HG02763 (cell line): ENCODE data around the gene PPIF.
A peak's percentile ranks its signal among the peaks of the same experiment; 100 is the strongest.

Source experiments
- ATAC-seq: cut with Tn5 transposase; IDR thresholded peaks from one replicate; pipeline ENCODE4 v1.9.1; 2021; ENCODE audit warnings: mild to moderate bottlenecking, moderate library complexity; ENCODE audit not compliant: unreplicated experiment

Gene PPIF

DNA sequence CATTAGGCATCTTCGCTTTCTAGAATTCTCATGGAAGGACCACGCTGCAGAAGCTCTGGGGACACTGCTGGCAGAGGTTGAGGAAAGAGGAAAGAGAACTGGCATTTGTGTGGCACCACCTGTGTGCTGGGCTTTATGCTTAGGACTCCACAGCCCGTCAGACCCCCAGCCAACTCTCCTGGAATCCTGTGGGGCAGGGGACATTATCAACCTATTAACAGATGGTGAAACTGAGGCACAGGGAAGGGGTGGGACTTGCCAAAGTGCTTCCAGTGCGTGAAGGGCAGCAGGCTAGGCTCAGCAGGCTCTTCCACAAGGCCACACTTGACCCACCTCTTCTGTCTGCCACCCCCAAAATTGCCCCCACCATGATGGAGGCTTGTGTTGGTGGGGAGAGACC, 51.4 kb downstream of the PPIF start:
- no peak for ATAC-seq

DNA sequence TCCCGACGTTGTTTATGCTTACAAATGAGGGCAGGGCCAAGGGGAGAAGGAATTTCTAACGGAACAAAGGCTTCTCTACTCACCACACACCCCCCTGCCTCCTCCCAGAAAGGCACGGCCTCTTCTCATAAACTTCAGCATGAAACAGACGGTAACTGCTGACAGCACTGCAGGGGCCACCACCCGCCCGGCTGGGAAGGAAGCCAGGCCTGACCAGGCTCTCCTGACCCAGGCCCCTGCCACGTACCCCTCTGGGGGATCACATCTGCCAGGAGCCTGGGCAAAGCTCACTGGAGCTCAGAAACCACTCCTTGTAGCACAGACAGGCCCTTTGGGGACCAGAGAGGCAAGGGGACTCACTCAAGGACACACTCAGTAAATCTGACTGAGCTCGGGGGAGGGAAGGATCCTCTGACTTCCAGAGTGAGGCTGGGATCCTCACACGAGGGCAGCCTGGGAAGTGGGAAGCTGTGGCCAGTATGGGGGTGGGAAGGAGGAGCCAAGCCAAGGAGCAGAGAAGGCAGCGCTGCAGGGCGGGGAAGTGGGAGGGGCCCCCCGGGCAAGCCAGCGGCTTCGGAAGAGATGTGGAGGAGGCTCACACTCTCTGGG, 52.1 kb downstream of the PPIF start:
- no peak for ATAC-seq

DNA sequence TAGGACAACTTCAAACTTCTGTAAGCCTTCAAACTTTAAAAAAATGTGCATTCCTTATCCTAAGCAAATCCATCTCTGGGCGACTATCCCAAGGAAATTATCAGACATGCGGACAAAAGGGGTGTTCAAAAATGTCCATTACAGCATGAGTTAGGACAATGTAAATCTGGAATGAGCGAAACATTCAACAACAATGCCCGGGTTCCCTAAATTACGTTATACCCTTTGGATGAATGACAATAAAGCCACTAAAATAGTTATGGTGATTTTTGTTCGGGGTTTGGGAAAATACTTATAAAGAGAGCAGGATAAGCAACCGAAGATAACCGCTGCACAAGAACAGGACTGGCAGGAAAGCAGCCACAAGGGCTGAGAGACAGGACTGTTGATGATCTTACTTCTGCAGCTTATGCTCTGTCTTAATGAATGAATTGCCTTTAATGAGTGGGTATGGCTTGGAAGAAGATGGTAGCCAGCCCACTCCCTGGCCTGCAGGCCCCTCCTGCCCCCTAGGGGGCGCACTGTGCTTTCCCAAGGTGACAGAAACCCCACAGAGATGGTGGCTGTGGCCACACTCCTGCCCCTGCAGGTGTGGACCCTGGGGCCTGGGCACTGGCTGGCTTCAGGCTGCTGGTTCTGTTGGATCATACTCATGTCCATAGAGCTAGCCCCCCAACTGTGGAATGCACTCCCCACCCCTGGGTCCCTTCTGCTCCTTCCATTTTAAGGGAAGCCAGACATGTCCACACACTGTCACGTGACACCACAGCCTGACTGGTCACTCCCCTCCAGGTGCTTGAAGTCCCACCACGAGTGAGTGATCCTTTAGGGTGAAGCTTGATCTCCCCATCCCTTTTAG, 53.1 kb downstream of the PPIF start:
- peak; percentile 56 for ATAC-seq

DNA sequence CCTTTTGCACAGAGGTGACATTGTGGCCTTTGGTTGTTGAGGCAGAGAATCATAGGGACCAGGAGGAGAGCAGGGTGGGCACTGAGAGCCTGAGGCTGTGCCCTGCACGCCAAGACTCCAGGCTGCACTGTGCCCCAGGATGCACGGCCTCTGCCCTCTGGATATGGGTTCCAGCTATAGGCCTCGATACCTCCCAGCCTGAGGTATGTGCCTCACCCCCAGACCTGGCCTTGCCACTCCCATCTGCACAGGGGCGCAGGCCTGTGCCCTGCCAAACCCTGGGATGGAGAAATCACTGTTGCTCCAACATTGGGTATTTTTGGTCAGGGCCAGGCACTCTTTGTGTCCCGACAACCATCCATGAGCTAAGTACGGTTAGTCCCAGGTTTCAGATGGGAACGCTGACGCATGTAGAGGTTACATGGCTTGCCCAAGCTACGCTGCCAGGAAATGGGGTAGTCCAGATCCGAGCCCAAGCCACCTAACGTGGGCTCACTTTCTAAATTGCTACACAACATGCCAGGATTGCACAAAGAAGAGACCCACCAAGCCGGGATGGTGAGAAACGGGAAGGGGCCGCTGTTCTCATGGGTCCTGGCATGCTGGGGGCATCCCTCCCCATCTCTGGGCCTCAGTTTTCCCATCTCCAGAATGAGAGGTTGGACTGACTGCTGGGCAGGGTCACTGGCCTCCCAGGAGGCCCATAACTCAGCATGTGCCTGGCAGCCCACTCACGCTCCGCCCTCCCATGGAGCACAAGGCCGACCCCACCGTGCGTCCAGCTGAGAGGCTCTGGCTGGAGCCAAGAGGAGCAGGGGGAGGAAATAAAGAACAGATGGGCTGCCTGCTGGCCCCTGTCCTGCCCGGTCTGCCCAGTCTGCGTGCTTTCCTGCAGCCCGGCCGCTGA, 54.0 kb downstream of the PPIF start:
- ATAC-seq, result no peak

DNA sequence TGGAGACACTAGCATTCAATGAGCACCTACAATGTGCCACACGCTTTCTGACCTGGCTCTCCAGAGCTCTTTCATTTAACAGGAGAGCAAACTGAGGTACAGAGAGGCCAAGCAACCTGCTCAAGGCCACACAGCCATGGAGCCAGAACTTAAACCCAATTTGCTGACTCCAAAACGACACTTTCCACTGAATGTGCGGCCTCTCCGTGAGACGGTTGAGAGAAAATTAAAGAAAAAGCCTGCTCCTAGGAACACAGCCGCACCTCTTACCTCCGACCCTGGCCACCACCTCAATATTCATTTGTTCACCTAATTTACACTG, 55.3 kb downstream of the PPIF start:
- ATAC-seq, result no peak

DNA sequence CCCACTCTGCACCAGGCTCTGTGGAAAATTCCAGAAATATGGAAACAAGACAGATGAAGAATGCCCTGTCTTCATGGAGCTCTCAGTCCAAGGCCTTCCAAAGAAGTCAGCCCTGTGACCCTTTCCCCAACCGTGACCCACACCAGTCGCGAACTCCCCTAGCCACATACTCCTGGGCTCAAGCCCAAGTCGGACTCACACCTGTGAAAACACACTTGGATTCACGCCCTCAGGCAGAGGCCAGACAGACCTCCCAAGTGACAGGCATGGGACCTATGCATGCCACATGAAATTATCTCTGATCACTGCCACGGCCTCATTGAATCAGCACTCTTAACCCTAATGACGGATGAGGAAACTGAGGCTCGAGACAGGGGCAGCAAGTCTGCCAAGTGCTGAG, 55.7 kb downstream of the PPIF start:
- ATAC-seq, result no peak

DNA sequence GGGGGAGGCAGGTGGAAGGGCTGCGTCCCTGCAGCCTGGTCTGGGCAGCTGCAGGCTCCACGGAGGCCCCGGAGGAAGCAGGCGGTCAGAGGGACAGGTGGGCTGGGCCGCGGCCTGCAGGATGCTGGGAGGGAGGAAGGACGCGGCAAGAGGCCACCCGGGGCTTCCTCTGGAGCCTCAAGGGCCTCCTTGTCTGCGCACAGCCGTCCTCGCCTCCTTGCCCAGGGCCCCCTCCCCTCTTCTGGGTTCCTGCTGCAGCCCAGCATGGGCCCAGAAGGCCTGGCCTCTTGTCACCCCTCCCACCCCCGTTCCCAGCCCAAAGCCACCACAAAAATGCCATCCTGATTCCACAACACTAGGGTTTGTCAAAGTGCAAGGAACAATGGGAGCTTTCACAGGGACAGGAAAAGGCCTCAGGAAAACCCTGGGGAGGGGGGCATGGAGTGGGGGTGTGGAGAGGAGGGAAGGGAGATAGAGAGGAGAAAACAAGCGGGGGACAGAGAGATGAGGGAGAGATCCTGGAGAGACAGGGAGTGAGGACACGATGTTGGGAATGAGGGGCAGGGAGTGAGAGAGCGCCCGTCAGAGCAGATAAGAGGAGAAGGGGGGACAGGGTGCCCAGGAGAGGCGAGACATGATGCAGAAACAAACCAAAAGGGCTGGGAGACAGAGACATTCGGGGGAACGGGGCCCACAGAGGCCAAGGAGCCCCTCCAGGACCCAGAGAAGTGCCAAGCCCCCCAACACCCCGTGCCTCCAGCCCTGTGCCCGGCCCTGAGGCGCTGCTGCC, 56.4 kb downstream of the PPIF start:
- no peak for ATAC-seq

DNA sequence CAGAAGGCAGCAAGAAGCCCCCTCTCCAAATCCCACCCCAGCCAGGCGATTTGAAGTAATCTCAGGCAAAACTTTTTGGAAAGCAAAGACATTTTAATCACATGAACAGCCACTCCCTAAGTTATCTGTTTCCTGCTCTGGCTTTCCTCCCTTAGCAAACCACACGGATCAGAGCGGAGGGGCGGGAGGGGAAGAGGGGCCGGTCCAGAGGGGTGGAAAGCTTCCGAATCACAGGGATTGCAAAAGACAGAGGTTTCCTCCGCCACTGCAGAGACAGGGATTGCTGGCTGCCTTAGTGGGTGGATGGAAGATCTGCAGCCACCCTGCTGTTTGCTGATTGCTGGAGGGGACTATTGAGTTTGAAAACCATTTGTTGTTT, 57.0 kb downstream of the PPIF start:
- ATAC-seq, result no peak

DNA sequence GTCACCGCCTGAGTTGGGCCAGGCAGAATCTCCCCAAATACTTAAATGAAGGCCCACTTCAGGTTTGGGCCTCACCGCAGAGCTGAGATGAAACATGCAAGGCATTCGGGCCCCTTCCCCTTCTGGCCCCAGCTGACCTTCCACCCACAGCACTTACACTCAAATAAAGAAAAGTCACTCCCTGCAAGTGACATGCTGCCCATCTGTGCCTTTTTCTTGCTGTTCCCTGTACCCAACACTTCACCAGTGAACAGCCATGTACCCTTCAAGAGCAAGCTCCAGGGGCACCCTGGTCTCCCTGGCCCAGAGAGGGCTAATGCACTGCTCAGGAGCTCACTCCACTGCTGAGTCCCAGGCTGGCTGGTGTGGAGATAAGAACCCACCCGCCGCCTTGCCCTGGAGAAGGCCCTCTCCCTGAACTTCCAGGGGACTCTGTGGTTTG, 57.4 kb downstream of the PPIF start:
- ATAC-seq, result no peak
